ENCODE measurements around the gene SLC25A48. TPM values are rescaled to one million over a fixed set of nuclear protein-coding genes. Genes with fewer than 3 reads are reported as not detected.

Gene SLC25A48
- total RNA-seq, 2 donors from 2014 or later, result not detected

GRCh38 chr5:135916638-135917263, 82.3 kb downstream of the SLC25A48 start:
- ATAC-seq (no peak), DNase-seq (ENCODE audit: low spot score in 2 of 2) (no peak)

DNA sequence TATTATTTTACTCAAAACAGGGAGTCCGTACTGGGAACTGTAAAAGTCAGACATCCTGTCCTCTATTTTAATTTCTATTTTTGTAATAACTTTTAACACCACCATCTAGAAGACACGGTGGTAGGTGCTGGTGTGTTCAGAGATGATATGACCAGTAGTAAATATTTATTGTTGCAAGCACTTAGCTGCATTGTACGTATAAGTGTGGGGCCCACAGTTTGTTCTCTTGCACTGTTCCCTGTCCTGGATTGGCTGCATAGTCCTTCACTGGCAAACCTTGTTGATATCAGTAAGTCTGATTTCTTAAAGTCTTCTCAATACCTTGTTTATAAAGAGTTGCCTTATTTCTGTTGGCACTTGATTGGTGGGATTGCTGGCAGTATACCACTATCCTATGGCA, 85.7 kb downstream of the SLC25A48 start:
- no peak for ATAC-seq
- Mint-ChIP-seq H3K36me3 (peaks cover 0 to 5% of the 10 kb centered on the region in 2 donors), H3K27ac (no peak overlapping the region), H3K9me3 (no peaks in the 10 kb centered on the region)
- no peak for DNase-seq (ENCODE audit: low spot score in 2 of 2)

More at GRCh38 chr5:135916638-135917263, 82.3 kb downstream of the SLC25A48 start:
- no peak overlapping the region for H3K27ac Mint-ChIP-seq
- H3K9me3 Mint-ChIP-seq, result no peaks in the 10 kb centered on the region
- H3K36me3 Mint-ChIP-seq, result peaks cover 0 to 5% of the 10 kb centered on the region in 2 donors

DNA sequence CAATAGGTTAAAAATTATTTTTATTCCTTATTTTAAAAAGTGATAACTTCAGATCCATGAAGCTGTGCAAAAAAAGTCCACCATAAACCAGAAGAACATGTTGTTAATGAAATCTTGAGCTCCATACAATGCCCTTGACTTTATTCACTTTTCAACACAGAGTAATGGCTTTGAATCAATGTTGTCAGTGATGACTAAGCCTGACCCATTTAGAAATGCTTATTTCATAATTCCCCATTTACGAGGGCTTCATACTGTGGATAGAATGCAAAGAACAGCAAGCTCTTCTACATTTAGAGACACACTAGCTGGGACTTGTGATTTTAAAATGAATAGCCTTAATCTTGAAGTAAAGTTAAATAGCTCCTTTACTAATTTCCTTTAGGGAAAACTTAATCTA, 86.9 kb downstream of the SLC25A48 start:
- no peak overlapping the region for H3K27ac Mint-ChIP-seq
- peaks cover 0 to 5% of the 10 kb centered on the region in 2 donors for H3K36me3 Mint-ChIP-seq
- no peak for DNase-seq (ENCODE audit: low spot score in 2 of 2)
- no peak for ATAC-seq
- no peaks in the 10 kb centered on the region for H3K9me3 Mint-ChIP-seq

DNA sequence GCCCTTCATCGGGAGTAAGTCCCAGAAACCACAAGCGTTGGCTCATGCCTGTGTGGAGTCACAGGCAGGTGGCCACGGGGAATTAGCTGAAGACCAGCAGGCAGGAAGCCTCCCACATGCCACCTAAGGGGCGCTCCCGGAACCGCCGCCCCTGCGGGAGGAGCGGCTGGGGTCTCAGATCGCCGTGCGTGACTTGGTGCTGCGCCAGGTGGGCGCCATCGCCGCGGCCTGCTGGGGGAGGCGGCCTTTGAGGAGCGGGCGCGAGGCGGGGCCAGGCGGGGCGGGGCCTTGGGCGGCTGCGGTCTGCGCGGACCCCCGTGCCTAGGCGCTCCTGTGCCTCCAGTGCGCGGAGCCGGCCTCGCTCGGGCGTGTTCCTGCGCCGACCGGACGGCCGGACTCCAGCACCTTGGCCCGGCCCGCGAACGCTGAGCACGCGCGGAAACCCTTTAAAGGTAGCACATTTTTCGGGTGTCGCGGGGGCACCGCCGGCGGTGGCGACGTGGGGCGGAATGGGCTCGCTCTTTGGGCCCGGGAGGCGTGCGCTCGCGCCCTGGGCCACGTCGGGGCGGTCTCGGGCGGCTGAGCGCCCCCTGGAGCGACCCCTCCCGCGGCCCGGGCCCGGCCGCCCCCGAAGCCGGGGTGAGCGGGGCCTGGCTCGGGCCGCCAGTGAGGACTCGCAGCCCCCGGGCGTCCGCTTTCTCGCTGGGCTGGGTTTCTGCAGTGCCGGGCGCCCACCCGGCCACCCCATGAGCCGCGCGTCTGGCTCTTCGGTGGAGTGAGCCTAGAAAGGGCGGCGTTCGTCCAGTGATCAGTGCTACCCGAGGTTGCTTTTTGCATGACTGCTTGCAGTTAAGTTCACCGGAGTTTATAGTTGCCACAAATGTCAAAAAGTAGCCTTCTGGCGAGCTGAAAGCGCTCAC, 95.8 kb downstream of the SLC25A48 start:
- Mint-ChIP-seq H3K9me3 (no peaks in the 10 kb centered on the region), H3K27ac (no peak overlapping the region), H3K36me3 (no peaks in the 10 kb centered on the region)
- DNase-seq (ENCODE audit: low spot score in 2 of 2) (no peak), ATAC-seq (no peak)

DNA sequence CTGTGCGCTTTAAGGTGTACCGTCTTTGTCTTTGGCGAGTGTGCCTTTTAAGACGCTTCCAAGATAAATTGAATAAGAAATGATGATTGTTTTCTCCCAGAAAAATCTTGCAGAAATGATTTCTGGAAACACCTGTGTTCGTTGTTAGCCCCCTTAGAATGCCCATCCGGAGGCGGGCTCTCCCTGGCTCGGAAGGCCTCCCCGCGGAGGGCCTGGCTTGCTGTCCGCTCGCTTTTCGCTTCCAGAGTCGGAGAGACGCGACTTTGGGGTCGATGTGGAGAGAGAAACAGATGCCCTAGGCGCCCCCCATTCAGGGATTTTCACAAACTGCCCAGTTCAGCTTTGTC, 96.5 kb downstream of the SLC25A48 start:
- no peaks in the 10 kb centered on the region for H3K36me3 Mint-ChIP-seq
- H3K27ac Mint-ChIP-seq, result no peak overlapping the region
- ATAC-seq (no peak), DNase-seq (ENCODE audit: low spot score in 2 of 2) (no peak)
- H3K9me3 Mint-ChIP-seq, result no peaks in the 10 kb centered on the region

DNA sequence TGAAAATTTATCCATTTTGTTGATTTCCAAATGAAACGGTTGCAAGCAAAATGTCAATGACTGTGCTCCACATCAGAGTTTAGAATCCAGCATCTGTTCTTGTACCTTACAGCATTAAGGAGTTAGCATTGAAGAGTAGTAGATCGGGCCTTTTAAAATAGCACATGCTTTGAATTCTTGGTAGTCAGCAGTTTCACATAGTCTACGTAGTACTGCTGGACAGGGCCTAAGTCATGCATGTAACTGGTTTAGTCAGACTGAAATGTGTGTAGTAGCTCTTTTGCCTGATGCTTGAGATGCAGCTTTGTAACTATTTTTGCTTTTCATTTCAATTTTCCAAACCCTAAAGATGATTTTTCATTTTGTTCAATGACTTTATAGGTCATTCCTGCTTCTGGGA, 100.5 kb downstream of the SLC25A48 start:
- DNase-seq (ENCODE audit: low spot score in 2 of 2) (no peak), ATAC-seq (no peak)
- no peaks in the 10 kb centered on the region for H3K9me3 Mint-ChIP-seq
- no peaks in the 10 kb centered on the region for H3K36me3 Mint-ChIP-seq
- H3K27ac Mint-ChIP-seq, result no peak overlapping the region

DNA sequence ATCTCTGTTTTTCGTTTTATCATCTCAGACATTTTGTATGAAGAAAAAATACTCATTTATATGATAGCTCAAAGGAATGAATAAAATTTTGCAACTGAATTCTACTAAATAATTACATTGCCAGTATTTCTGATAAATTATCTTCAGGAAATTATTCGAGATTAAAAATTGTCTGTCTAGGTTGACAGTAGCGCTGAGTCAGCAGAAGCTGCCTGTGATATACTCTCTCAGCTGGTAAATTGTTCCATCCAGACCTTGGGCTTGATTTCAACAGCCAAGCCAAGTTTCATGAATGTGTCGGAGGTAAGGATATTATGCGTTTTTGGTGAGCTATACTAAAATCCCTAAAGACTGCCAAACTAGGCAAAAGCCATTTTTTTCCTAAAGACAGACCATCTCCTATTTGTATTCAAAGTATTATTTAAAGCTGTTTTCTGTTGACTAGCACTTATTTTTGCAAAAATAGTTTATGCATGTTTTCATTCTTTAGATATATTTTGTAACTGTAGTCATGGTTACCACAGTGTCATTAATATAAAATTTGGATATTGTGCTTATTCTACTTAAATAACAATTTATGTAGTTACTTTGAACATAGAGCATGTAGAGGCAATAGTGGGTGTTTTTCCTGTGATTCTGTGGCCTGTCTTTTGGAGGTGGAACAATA, 102.9 kb downstream of the SLC25A48 start:
- Mint-ChIP-seq H3K36me3 (no peaks in the 10 kb centered on the region), H3K9me3 (no peaks in the 10 kb centered on the region), H3K27ac (no peak overlapping the region)
- DNase-seq (ENCODE audit: low spot score in 2 of 2), result no peak
- no peak for ATAC-seq

Other genes with a start within 250 kb of the SLC25A48 start
- under 1 TPM; 0.43 to 0.93 TPM for gene IL9, start 61.2 kb downstream of the SLC25A48 start, total RNA-seq
- gene LECT2, start 120.3 kb downstream of the SLC25A48 start, total RNA-seq, result not detected
- gene TGFBI, start 194.3 kb downstream of the SLC25A48 start, total RNA-seq, result not detected

Data from activated naive CD4-positive, alpha-beta T cell treated with anti-CD3 and anti-CD28 coated beads, Interleukin-2, amount 50 U/mL, for 72 hours (primary cell).